ENCODE data around the gene VKORC1. TPM values are rescaled to one million over a fixed set of nuclear protein-coding genes. Genes with fewer than 3 reads are reported as not detected.

Gene VKORC1
- total and polyA plus RNA-seq, 10 donors = 23.5 to 74.2 (median 51.6) TPM

- no peak overlapping the region for H3K27ac ChIP-seq
- peak; percentile 74 for DNase-seq
- H3K27me3 ChIP-seq (replicated peaks in 1 of 7) = no peaks in the 10 kb centered on the region
- H3K36me3 ChIP-seq = peaks cover 0 to 99% (median 59%) of the 10 kb centered on the region in 6 donors
- WGBS, 5 donors = 85 to 93% (median 92%) methylated on average over 5 to 13 of the region's 13 CpGs
- TF ChIP-seq POLR2AphosphoS5 (IDR thresholded peaks at IDR 0.05) (peak in 1 of 3 donors; percentile 6), CTCF (IDR thresholded peaks at IDR 0.05 in 8 of 11, conservative IDR thresholded peaks at IDR 0.05 in 3 of 11) (no peak)
- intact Hi-C loops (cut with DNase I; ENCODE audit: low total_unique reads) = no loop called here
- H3K9me3 ChIP-seq = no peaks in the 10 kb centered on the region
- peaks cover 0 to 47% (median 19%) of the 10 kb centered on the region in 6 donors for H3K4me1 ChIP-seq
- no peak overlapping the region for H3K4me3 ChIP-seq
These were observed 10.6 kb downstream of the VKORC1 start for GRCh38 chr16:31083981-31084380.

GRCh38 chr16:31083556-31083955 lies 11.0 kb downstream of the VKORC1 start:
- H3K27me3 ChIP-seq (replicated peaks in 1 of 7) = no peaks in the 10 kb centered on the region
- H3K4me1 ChIP-seq = peaks cover 0 to 51% (median 22%) of the 10 kb centered on the region in 6 donors
- H3K36me3 ChIP-seq = peaks cover 0 to 99% (median 62%) of the 10 kb centered on the region in 6 donors
- H3K27ac ChIP-seq = no peak overlapping the region
- H3K4me3 ChIP-seq = no peak overlapping the region
- intact Hi-C loops (cut with DNase I; ENCODE audit: low total_unique reads) = no loop called here
- TF ChIP-seq CTCF (IDR thresholded peaks at IDR 0.05 in 8 of 11, conservative IDR thresholded peaks at IDR 0.05 in 3 of 11) (no peak), POLR2AphosphoS5 (IDR thresholded peaks at IDR 0.05) (peak in 1 of 3 donors; percentile 4), POLR2A (IDR thresholded peaks at IDR 0.05) (no peak)
- no peaks in the 10 kb centered on the region for H3K9me3 ChIP-seq
- 65 to 81% (median 74%) methylated on average over 5 of the region's 5 CpGs for WGBS, 5 donors
- DNase-seq = peak; percentile 50

- peaks cover 0 to 56% (median 23%) of the 10 kb centered on the region in 6 donors for H3K4me1 ChIP-seq
- TF ChIP-seq POLR2A (IDR thresholded peaks at IDR 0.05) = no peak
- TF ChIP-seq POLR2AphosphoS5 (IDR thresholded peaks at IDR 0.05) = peak in 1 of 3 donors; percentile 2
- H3K27me3 ChIP-seq (replicated peaks in 1 of 7) = no peaks in the 10 kb centered on the region
- H3K4me3 ChIP-seq = no peak overlapping the region
- H3K27ac ChIP-seq = no peak overlapping the region
- no peaks in the 10 kb centered on the region for H3K9me3 ChIP-seq
- H3K36me3 ChIP-seq = peaks cover 0 to 100% (median 66%) of the 10 kb centered on the region in 6 donors
- intact Hi-C loops (cut with DNase I; ENCODE audit: low total_unique reads) = no loop called here
- WGBS, 5 donors = 64 to 80% (median 65%) methylated on average over 9 of the region's 9 CpGs
- DNase-seq = no peak
These were observed 11.5 kb downstream of the VKORC1 start for GRCh38 chr16:31083081-31083480.

GRCh38 chr16:31082368-31083045 lies 12.1 kb downstream of the VKORC1 start:
- no peak overlapping the region for H3K27ac ChIP-seq
- peak; percentile 57 for DNase-seq
- no peaks in the 10 kb centered on the region for H3K9me3 ChIP-seq
- no peak for TF ChIP-seq POLR2A (IDR thresholded peaks at IDR 0.05)
- peak in 1 of 3 donors; percentile 51 for TF ChIP-seq POLR2AphosphoS5 (IDR thresholded peaks at IDR 0.05)
- TF ChIP-seq CTCF (IDR thresholded peaks at IDR 0.05 in 8 of 11, conservative IDR thresholded peaks at IDR 0.05 in 3 of 11) = no peak
- H3K27me3 ChIP-seq (replicated peaks in 1 of 7) = no peaks in the 10 kb centered on the region
- H3K4me1 ChIP-seq = peaks cover 0 to 62% (median 23%) of the 10 kb centered on the region in 6 donors
- 86 to 92% (median 88%) methylated on average over 14 of the region's 14 CpGs for WGBS, 5 donors
- intact Hi-C loops (cut with DNase I; ENCODE audit: low total_unique reads) = no loop called here
- peaks cover 0 to 100% (median 72%) of the 10 kb centered on the region in 6 donors for H3K36me3 ChIP-seq
- H3K4me3 ChIP-seq = no peak overlapping the region
